GM23338 (cell line): ENCODE results near the gene HEPACAM2. TPM values are rescaled to one million over a fixed set of nuclear protein-coding genes. Genes with fewer than 3 reads are reported as not detected.

Experiments
- ATAC-seq: fragments of 200-7000 bp; cut with Tn5 transposase; 3 replicates; pipeline ENCODE4 v1.9.1; 2020
- DNase-seq: peaks from one replicate; pipeline ENCODE4 v3.0.0-alpha.2; 2015; ENCODE audit warnings: low spot score
- H2AFZ ChIP-seq: fragments of 200-600 bp; sonication (generic); 2 replicates; pipeline ENCODE4 v1.8.0; 2016; ENCODE audit warnings: antibody characterized with exemption, mild to moderate bottlenecking, moderate library complexity
- H3F3A ChIP-seq: fragments of 200-600 bp; sonication (generic); replicated peaks from 2 replicates; pipeline ENCODE4 v1.8.0; 2017; ENCODE audit warnings: antibody characterized with exemption, mixed run types, low read depth
- H3K27ac ChIP-seq: fragments of 200-600 bp; sonication (generic); 2 replicates; pipeline ENCODE4 v1.6.1; 2016; ENCODE audit warnings: low read depth
- H3K27me3 ChIP-seq: fragments of 200-600 bp; sonication (generic); 2 replicates; pipeline ENCODE4 v1.8.0; 2016; ENCODE audit warnings: mild to moderate bottlenecking, mixed run types, moderate library complexity; ENCODE audit not compliant: insufficient read depth
- H3K36me3 ChIP-seq: fragments of 200-600 bp; sonication (generic); 2 replicates; pipeline ENCODE4 v1.8.0; 2016; ENCODE audit warnings: mild to moderate bottlenecking; ENCODE audit not compliant: insufficient read depth
- H3K4me1 ChIP-seq: fragments of 200-600 bp; sonication (generic); 2 replicates; pipeline ENCODE4 v1.8.0; 2016; ENCODE audit warnings: mild to moderate bottlenecking, moderate library complexity; ENCODE audit not compliant: insufficient read depth
- H3K4me2 ChIP-seq: fragments of 200-600 bp; sonication (generic); 2 replicates; pipeline ENCODE4 v1.7.1; 2017; ENCODE audit warnings: mixed run types
- H3K4me3 ChIP-seq: fragments of 200-600 bp; sonication (generic); 2 replicates; pipeline ENCODE4 v1.6.1; 2016; ENCODE audit warnings: mixed run types
- H3K79me2 ChIP-seq: fragments of 200-600 bp; sonication (generic); replicated peaks from 2 replicates; pipeline ENCODE4 v1.8.0; 2017; ENCODE audit warnings: mild to moderate bottlenecking; ENCODE audit not compliant: insufficient read depth
- H3K9me2 ChIP-seq: fragments of 200-600 bp; sonication (generic); 2 replicates; pipeline ENCODE4 v1.8.0; 2017; ENCODE audit not compliant: insufficient read depth
- H4K20me1 ChIP-seq: fragments of 200-600 bp; sonication (generic); replicated peaks from 2 replicates; pipeline ENCODE4 v1.8.0; 2017; ENCODE audit warnings: mild to moderate bottlenecking; ENCODE audit not compliant: insufficient read depth
- H3K27ac Mint-ChIP-seq: 2 replicates; pipeline ENCODE4 v1.8.0; 2020; ENCODE audit warnings: inconsistent platforms, mild to moderate bottlenecking, moderate library complexity, mixed read lengths
- H3K27me3 Mint-ChIP-seq: 3 replicates; pipeline ENCODE4 v1.8.0; 2022; ENCODE audit warnings: low read depth, mild to moderate bottlenecking, moderate library complexity, mixed read lengths, inconsistent platforms; ENCODE audit not compliant: insufficient read depth, poor library complexity
- H3K36me3 Mint-ChIP-seq: 3 replicates; pipeline ENCODE4 v1.8.0; 2021; ENCODE audit warnings: low read depth, mild to moderate bottlenecking, inconsistent platforms, moderate library complexity, mixed read lengths
- H3K4me1 Mint-ChIP-seq: 3 replicates; pipeline ENCODE4 v1.8.0; 2020; ENCODE audit warnings: mild to moderate bottlenecking, inconsistent platforms, mixed read lengths
- H3K4me3 Mint-ChIP-seq: 3 replicates; pipeline ENCODE4 v1.8.0; 2021; ENCODE audit warnings: moderate library complexity, mild to moderate bottlenecking, inconsistent platforms, mixed read lengths
- H3K9me3 Mint-ChIP-seq: 3 replicates; pipeline ENCODE4 v1.8.0; 2020; ENCODE audit warnings: moderate library complexity, mild to moderate bottlenecking, inconsistent platforms, mixed read lengths
- CREB1 ChIP-seq: fragments of 250-450 bp; sonication (Bioruptor Pico); IDR thresholded peaks from 2 replicates; pipeline ENCODE4 v1.5.0; 2020; ENCODE audit warnings: low read depth, mild to moderate bottlenecking, moderate library complexity
- CTCF ChIP-seq, 2 experiments: fragments of 200-600 bp in 1 of 2; sonication (generic) in 1 of 2; conservative IDR thresholded peaks; 2 replicates each; pipeline versions ENCODE4 v1.5.1 to v1.6.1; 2016 to 2017; ENCODE audit warnings: antibody characterized with exemption in 2 of 2, low read depth in 2 of 2, mild to moderate bottlenecking in 2 of 2, moderate library complexity in 1 of 2
- ETS1 ChIP-seq: IDR thresholded peaks from 2 replicates; pipeline ENCODE4 v1.6.1; 2016; ENCODE audit warnings: antibody characterized with exemption
- EZH2 ChIP-seq: fragments of 200-600 bp; sonication (generic); IDR thresholded peaks from one replicate; pipeline ENCODE4 v1.8.0; 2017; ENCODE audit warnings: antibody characterized with exemption, mild to moderate bottlenecking, low read depth; ENCODE audit not compliant: unreplicated experiment
- EZH2phosphoT487 ChIP-seq: fragments of 200-600 bp; sonication (generic); IDR thresholded peaks from one replicate; pipeline ENCODE4 v1.8.1; 2018; ENCODE audit warnings: antibody characterized with exemption; ENCODE audit not compliant: unreplicated experiment
- JUNB ChIP-seq: IDR thresholded peaks from one replicate; pipeline ENCODE4 v1.6.1; 2016; ENCODE audit warnings: antibody characterized with exemption; ENCODE audit not compliant: unreplicated experiment
- NANOG ChIP-seq: IDR thresholded peaks from 2 replicates; pipeline ENCODE4 v1.6.1; 2016; ENCODE audit warnings: antibody characterized with exemption, borderline replicate concordance
- POLR2AphosphoS5 ChIP-seq: IDR thresholded peaks from 2 replicates; pipeline ENCODE4 v1.6.1; 2016; ENCODE audit warnings: antibody characterized with exemption, low read depth
- REST ChIP-seq: IDR thresholded peaks from one replicate; pipeline ENCODE4 v1.6.1; 2018; ENCODE audit warnings: antibody characterized with exemption; ENCODE audit not compliant: unreplicated experiment
- STAT1 ChIP-seq: IDR thresholded peaks from one replicate; pipeline ENCODE4 v1.6.1; 2016; ENCODE audit warnings: antibody characterized with exemption; ENCODE audit not compliant: unreplicated experiment
- ZNF114 ChIP-seq: fragments of 250-450 bp; sonication (Bioruptor Pico); IDR thresholded peaks from 2 replicates; pipeline ENCODE4 v1.5.0; 2020; ENCODE audit warnings: mild to moderate bottlenecking, moderate library complexity
- ZNF331 ChIP-seq: fragments of 250-450 bp; sonication (Bioruptor Pico); IDR thresholded peaks from 2 replicates; pipeline ENCODE4 v1.5.0; 2020; ENCODE audit warnings: low read depth, mild to moderate bottlenecking, moderate library complexity
- ZNF462 ChIP-seq: fragments of 250-450 bp; sonication (Bioruptor Pico); IDR thresholded peaks from 2 replicates; pipeline ENCODE4 v1.5.0; 2020; ENCODE audit warnings: mild to moderate bottlenecking, moderate library complexity
- polyA plus RNA-seq: library from polyadenylated mRNA; unstranded; fragments of >200 nt; fragmentation: Nextera tagmentation; extraction: Ambion mirVana; gene quantifications from 2 replicates; pipeline ENCODE4 v1.2.1, GENCODE V29; 2016
- total RNA-seq: library from RNA; depleted of rRNA; stranded (reverse); fragments of >200 nt; shearing (Covaris generic); gene quantifications from 2 replicates; pipeline ENCODE4 v1.2.3, GENCODE V29; 2014

Gene HEPACAM2
- total and polyA plus RNA-seq, 2 experiments from 2014 or later, result not detected

GRCh38 chr7:93160410-93160809 is 65.9 kb downstream of the HEPACAM2 start:
- H3K27me3 ChIP-seq, result no peaks in the 10 kb centered on the region
- H3F3A ChIP-seq, result no peaks in the 10 kb centered on the region
- no peak overlapping the region for H3K4me2 ChIP-seq
- ATAC-seq (no peak), DNase-seq (no peak)
- no peak overlapping the region for H3K4me3 ChIP-seq
- TF ChIP-seq EZH2 (no peak), EZH2phosphoT487 (no peak), POLR2AphosphoS5 (no peak), ZNF114 (no peak), JUNB (no peak), CREB1 (CRISPR knock-in tag) (no peak), REST (no peak), CTCF (conservative IDR thresholded peaks at IDR 0.05; ENCODE audit: low read depth in 2 of 2) (no peak), ETS1 (no peak), ZNF331 (CRISPR knock-in tag) (no peak), STAT1 (no peak), NANOG (no peak), ZNF462 (CRISPR knock-in tag) (no peak)
- H3K4me1 Mint-ChIP-seq, result no peaks in the 10 kb centered on the region
- no peaks in the 10 kb centered on the region for H3K4me1 ChIP-seq
- no peaks in the 10 kb centered on the region for H3K36me3 ChIP-seq
- no peaks in the 10 kb centered on the region for H3K9me2 ChIP-seq
- H3K27ac ChIP-seq, result no peak overlapping the region
- H4K20me1 ChIP-seq, result no peaks in the 10 kb centered on the region
- no peak overlapping the region for H2AFZ ChIP-seq
- H3K9me3 Mint-ChIP-seq, result peaks cover 4% of the 10 kb centered on the region; the same call in 1 of the 3 replicates
- H3K36me3 Mint-ChIP-seq, result no peaks in the 10 kb centered on the region
- no peak overlapping the region for H3K4me3 Mint-ChIP-seq
- H3K79me2 ChIP-seq, result no peaks in the 10 kb centered on the region
- H3K27ac Mint-ChIP-seq, result no peak overlapping the region
- H3K27me3 Mint-ChIP-seq, result peaks cover 2% of the 10 kb centered on the region
